Naive thymus-derived CD8-positive, alpha-beta T cell (primary cell): ENCODE results near the gene CFAP74. TPM values are rescaled to one million over a fixed set of nuclear protein-coding genes. Genes with fewer than 3 reads are reported as not detected.
A peak's percentile ranks its signal among the peaks of the same experiment; 100 is the strongest.

Experiments
- ATAC-seq, 2 donors: fragments of 150-1000 bp; cut with Tn5 transposase in 1 of 2; sonication (Bioruptor Pico), chemical (Tn5 transposase) in 1 of 2; 1 replicate in 1 of 2; 2 replicates in 1 of 2; pipeline ENCODE4 v1.10.0; 2021; ENCODE audit warnings: mild to moderate bottlenecking in 2 of 2, moderate library complexity in 2 of 2
- POLR2A ChIA-PET: fragments of 350-600 bp; sonication (Branson Sonifier 250); formaldehyde crosslinking; loops from one replicate; lab custom pipeline; 2021; ENCODE audit warnings: antibody characterized with exemption; lab: Charles Lee
- DNase-seq, 10 donors: peaks; one replicate each; pipeline versions ENCODE4 v3.0.0 to v3.0.0-alpha.2; 2020 to 2022
- H3K27ac Mint-ChIP-seq, 10 donors: one replicate each; pipeline ENCODE4 v1.8.0; 2020 to 2022; ENCODE audit warnings: mild to moderate bottlenecking in 10 of 10, mixed read lengths in 10 of 10, moderate library complexity in 4 of 10, inconsistent platforms in 1 of 10
- H3K27me3 Mint-ChIP-seq, 5 donors: one replicate each; pipeline ENCODE4 v1.8.0; 2021 to 2022; ENCODE audit warnings: mixed read lengths in 5 of 5
- H3K36me3 Mint-ChIP-seq, 3 donors: one replicate each; pipeline ENCODE4 v1.8.0; 2020 to 2022; ENCODE audit warnings: mixed read lengths in 3 of 3, mild to moderate bottlenecking in 2 of 3, inconsistent platforms in 1 of 3
- H3K4me1 Mint-ChIP-seq, 4 donors: one replicate each; pipeline ENCODE4 v1.8.0; 2021 to 2022; ENCODE audit warnings: mixed read lengths in 4 of 4
- H3K4me3 Mint-ChIP-seq, 10 donors: one replicate each; pipeline ENCODE4 v1.8.0; 2020 to 2022; ENCODE audit warnings: mild to moderate bottlenecking in 10 of 10, mixed read lengths in 10 of 10, moderate library complexity in 6 of 10, inconsistent platforms in 1 of 10
- H3K9me3 Mint-ChIP-seq, 9 donors: one replicate each; pipeline ENCODE4 v1.8.0; 2020 to 2022; ENCODE audit warnings: mixed read lengths in 9 of 9, mild to moderate bottlenecking in 3 of 9, inconsistent platforms in 1 of 9, moderate library complexity in 1 of 9
- polyA plus RNA-seq, 3 donors: library from polyadenylated mRNA; unstranded; fragments of 300-500 nt; fragmentation: Illumina TruSeq; gene quantifications; one replicate each; pipeline ENCODE4 v1.2.3, GENCODE V29; 2021
- total RNA-seq, 8 experiments: library from RNA in 2 of 8; stranded (reverse) in 2 of 8; gene quantifications; one replicate each; pipeline ENCODE4 v1.2.3 and lab custom pipeline; 2021 to 2026

Gene CFAP74
- total and polyA plus RNA-seq, 5 experiments from 2014 or later: not detected

- Mint-ChIP-seq H3K36me3 (no peaks in the 10 kb centered on the region), H3K9me3 (no peaks in the 10 kb centered on the region), H3K4me1 (no peaks in the 10 kb centered on the region), H3K4me3 (no peak overlapping the region), H3K27me3 (peaks cover 4 to 29% (median 16%) of the 10 kb centered on the region in 5 donors), H3K27ac (no peak overlapping the region)
- POLR2A ChIA-PET: no interaction called here
- DNase-seq (no peak), ATAC-seq (no peak)
Observed at GRCh38 chr1:2009101-2010053, 5.8 kb upstream of the CFAP74 start.

GRCh38 chr1:2004856-2005255 lies 1.3 kb upstream of the CFAP74 start:
- H3K4me3 Mint-ChIP-seq: no peak overlapping the region
- no peaks in the 10 kb centered on the region for H3K36me3 Mint-ChIP-seq
- POLR2A ChIA-PET: no interaction called here
- no peak for DNase-seq
- H3K27me3 Mint-ChIP-seq: peaks cover 11 to 50% (median 40%) of the 10 kb centered on the region in 5 donors
- no peak overlapping the region for H3K27ac Mint-ChIP-seq
- no peaks in the 10 kb centered on the region for H3K9me3 Mint-ChIP-seq
- peaks cover 0 to 2% (median 0%) of the 10 kb centered on the region in 4 donors for H3K4me1 Mint-ChIP-seq
- no peak for ATAC-seq

- H3K27me3 Mint-ChIP-seq: peaks cover 15 to 57% (median 47%) of the 10 kb centered on the region in 5 donors
- POLR2A ChIA-PET: no interaction called here
- H3K4me1 Mint-ChIP-seq: peaks cover 0 to 2% (median 0%) of the 10 kb centered on the region in 4 donors
- DNase-seq: no peak
- no peak overlapping the region for H3K27ac Mint-ChIP-seq
- no peak overlapping the region for H3K4me3 Mint-ChIP-seq
- no peak for ATAC-seq
- H3K36me3 Mint-ChIP-seq: no peaks in the 10 kb centered on the region
- no peaks in the 10 kb centered on the region for H3K9me3 Mint-ChIP-seq
Observed at GRCh38 chr1:2001773-2002411, 1.7 kb downstream of the CFAP74 start.

DNA sequence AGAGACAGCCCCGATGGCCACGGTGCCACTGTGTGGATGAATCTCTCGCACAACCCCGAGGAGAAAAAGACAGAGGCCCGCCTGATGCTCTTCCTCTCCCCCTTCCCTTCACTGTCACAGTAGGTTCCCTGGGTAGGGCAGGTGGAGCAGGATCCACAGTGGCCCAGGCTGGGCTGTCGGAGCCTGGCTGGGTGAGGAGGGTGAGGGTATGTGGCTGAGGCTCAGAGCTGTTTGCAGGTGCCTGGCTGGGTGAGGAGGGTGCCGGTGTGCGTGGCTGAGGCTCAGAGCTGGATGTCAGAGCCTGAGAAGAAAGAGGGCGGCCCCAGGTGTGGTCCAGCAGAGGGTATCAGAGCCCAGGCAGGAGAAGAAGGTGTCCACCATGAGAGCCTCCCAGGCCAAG lies 2.7 kb downstream of the CFAP74 start:
- POLR2A ChIA-PET: no interaction called here
- H3K36me3 Mint-ChIP-seq: no peaks in the 10 kb centered on the region
- peaks cover 14 to 56% (median 43%) of the 10 kb centered on the region in 5 donors for H3K27me3 Mint-ChIP-seq
- H3K27ac Mint-ChIP-seq: no peak overlapping the region
- ATAC-seq (no peak), DNase-seq (no peak)
- peaks cover 4 to 8% (median 6%) of the 10 kb centered on the region in 4 donors for H3K4me1 Mint-ChIP-seq
- H3K4me3 Mint-ChIP-seq: no peak overlapping the region
- no peaks in the 10 kb centered on the region for H3K9me3 Mint-ChIP-seq

GRCh38 chr1:2000432-2000831 lies 3.2 kb downstream of the CFAP74 start:
- DNase-seq (no peak), ATAC-seq (no peak)
- Mint-ChIP-seq H3K27me3 (peaks cover 14 to 53% (median 41%) of the 10 kb centered on the region in 5 donors), H3K4me3 (no peak overlapping the region), H3K36me3 (no peaks in the 10 kb centered on the region), H3K9me3 (no peaks in the 10 kb centered on the region), H3K27ac (no peak overlapping the region), H3K4me1 (peaks cover 4 to 8% (median 6%) of the 10 kb centered on the region in 4 donors)
- POLR2A ChIA-PET: interaction anchor here (0.6 kb wide), 1 partner anchor 158 kb away, joined by 3 read pairs; no protein-coding TSS in a partner anchor

GRCh38 chr1:1997576-1997975 lies 6.0 kb downstream of the CFAP74 start:
- Mint-ChIP-seq H3K27ac (peak overlapping the region in 1 of 10 donors; percentile 26), H3K36me3 (no peaks in the 10 kb centered on the region), H3K4me3 (no peak overlapping the region), H3K9me3 (no peaks in the 10 kb centered on the region), H3K27me3 (peaks cover 15 to 41% (median 26%) of the 10 kb centered on the region in 5 donors), H3K4me1 (peaks cover 6 to 9% (median 7%) of the 10 kb centered on the region in 4 donors)
- POLR2A ChIA-PET: no interaction called here
- DNase-seq (no peak), ATAC-seq (no peak)

DNA sequence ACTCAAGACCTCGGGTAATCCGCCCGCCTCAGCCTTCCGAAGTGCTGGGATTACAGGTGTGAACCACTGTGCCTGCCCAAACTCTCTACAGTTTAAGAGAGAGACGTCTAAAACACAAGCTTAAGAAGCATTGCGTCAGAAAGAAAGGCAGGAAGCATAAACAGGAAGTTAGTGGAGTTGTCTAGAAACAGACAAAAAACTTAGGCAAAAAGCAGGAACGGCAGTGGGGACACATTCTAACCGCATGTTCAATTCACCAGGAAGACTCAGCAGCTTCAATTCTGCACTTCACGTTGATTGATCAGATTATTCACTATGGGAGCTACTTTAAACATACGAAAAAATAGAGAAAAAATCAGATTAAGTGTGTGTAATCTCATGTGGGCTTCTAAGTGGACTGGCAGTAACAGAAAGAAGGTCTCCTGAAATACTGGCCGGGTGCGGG lies 7.4 kb downstream of the CFAP74 start:
- POLR2A ChIA-PET: no interaction called here

DNA sequence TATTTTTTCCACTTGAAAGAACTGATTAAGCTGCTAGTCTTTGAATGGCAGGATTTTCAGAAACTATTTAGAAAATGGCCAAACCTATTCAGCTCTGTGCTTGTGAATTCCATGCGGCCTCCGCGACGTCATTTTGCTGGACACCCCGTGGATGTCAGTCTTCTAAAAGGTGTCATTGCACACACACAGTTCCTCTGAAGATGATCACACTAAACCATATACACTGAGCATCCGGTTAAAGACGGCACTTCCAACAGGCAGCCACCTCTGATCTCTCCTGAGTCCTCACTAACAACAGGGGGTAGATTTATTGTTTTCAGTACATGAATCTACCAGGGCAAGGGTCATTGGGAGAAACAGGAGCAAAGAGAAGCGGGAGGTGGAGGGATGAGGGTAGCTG lies 9.1 kb downstream of the CFAP74 start:
- peaks cover 8 to 25% (median 12%) of the 10 kb centered on the region in 5 donors for H3K27me3 Mint-ChIP-seq
- peaks cover 6 to 9% (median 7%) of the 10 kb centered on the region in 4 donors for H3K4me1 Mint-ChIP-seq
- H3K4me3 Mint-ChIP-seq: no peak overlapping the region
- POLR2A ChIA-PET: no interaction called here
- DNase-seq (no peak), ATAC-seq (no peak)
- H3K9me3 Mint-ChIP-seq: no peaks in the 10 kb centered on the region
- H3K27ac Mint-ChIP-seq: no peak overlapping the region
- H3K36me3 Mint-ChIP-seq: no peaks in the 10 kb centered on the region

More for the DNA sequence above, 7.4 kb downstream of the CFAP74 start:
- H3K27ac Mint-ChIP-seq: no peak overlapping the region
- no peak overlapping the region for H3K4me3 Mint-ChIP-seq
- peaks cover 8 to 37% (median 19%) of the 10 kb centered on the region in 5 donors for H3K27me3 Mint-ChIP-seq
- H3K4me1 Mint-ChIP-seq: peaks cover 6 to 9% (median 7%) of the 10 kb centered on the region in 4 donors
- no peak for ATAC-seq
- H3K36me3 Mint-ChIP-seq: no peaks in the 10 kb centered on the region
- DNase-seq: no peak
- H3K9me3 Mint-ChIP-seq: no peaks in the 10 kb centered on the region

DNA sequence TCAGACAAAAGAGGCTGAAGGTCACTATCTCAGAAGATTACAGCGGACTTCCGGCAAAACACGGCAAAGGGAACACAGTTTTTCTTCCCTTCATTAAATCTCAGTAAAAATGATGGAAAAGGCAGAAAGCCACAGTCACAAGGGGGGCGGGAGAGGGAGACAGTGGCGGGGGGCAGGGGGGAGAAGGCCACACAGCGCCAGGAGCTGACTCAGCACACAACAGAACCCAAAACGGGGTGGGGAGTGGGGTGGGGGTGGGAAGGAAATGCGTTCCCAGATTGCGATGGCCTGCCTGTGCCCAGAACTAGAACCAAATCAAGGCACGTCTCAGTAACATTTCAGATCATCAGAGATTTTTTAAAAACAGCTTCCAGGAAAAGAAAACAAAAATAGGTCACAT lies 13.4 kb downstream of the CFAP74 start:
- no peaks in the 10 kb centered on the region for H3K9me3 Mint-ChIP-seq
- peaks cover 3 to 11% (median 4%) of the 10 kb centered on the region in 4 donors for H3K4me1 Mint-ChIP-seq
- DNase-seq (no peak), ATAC-seq (no peak)
- no peak overlapping the region for H3K27ac Mint-ChIP-seq
- H3K27me3 Mint-ChIP-seq: peaks cover 0 to 31% (median 2%) of the 10 kb centered on the region in 5 donors
- H3K36me3 Mint-ChIP-seq: no peaks in the 10 kb centered on the region
- POLR2A ChIA-PET: no interaction called here
- H3K4me3 Mint-ChIP-seq: no peak overlapping the region

DNA sequence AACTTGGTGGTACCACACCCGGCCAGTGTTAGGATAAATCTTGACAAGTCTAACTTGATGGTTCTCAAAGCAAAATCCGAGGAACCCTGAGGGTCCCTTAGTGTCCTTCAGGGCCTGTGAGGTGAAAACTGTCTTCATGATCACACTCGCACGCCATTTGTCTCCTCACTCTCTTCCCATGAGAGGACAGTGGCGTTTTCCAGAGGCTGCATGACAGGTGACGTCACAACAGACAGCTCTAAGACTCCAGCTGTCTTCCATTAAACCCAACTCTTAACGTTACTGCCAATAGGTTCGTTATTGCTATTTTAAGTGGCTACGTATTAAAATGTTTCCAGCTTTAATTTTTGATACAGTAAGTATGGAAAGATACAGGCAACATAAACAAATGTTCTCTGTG lies 13.8 kb downstream of the CFAP74 start:
- POLR2A ChIA-PET: no interaction called here
- Mint-ChIP-seq H3K36me3 (no peaks in the 10 kb centered on the region), H3K27ac (peak overlapping the region in 1 of 10 donors; percentile 13), H3K4me3 (no peak overlapping the region), H3K9me3 (no peaks in the 10 kb centered on the region), H3K4me1 (peaks cover 3 to 11% (median 4%) of the 10 kb centered on the region in 4 donors), H3K27me3 (peaks cover 0 to 29% (median 2%) of the 10 kb centered on the region in 5 donors)
- DNase-seq: no peak
- ATAC-seq: no peak

DNA sequence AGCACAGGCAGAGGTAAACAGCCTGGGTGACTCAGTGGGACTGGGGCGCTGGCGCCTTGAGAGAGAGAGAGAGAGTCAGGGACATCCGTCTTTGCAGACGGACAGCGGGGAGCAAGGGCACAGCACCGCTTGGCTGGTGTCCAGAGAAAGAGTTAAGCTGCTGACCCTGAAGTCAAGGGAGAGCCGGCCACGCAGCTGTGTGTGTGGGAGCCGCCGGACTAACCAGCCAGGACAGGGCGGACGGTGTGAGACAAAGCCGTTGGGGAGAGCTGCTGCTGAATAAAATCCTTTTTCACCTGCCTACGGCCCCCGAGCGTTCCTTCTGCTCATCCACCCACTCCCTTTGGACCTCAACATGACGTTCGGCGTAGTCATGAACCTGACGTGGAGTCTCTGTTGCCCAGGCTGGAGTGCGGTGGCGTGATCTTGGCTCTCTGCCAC lies 14.5 kb downstream of the CFAP74 start:
- H3K4me3 Mint-ChIP-seq: peak overlapping the region in 1 of 10 donors; percentile 25
- POLR2A ChIA-PET: no interaction called here
- DNase-seq (no peak), ATAC-seq (no peak)
- no peaks in the 10 kb centered on the region for H3K9me3 Mint-ChIP-seq
- no peak overlapping the region for H3K27ac Mint-ChIP-seq
- H3K27me3 Mint-ChIP-seq: peaks cover 0 to 29% (median 2%) of the 10 kb centered on the region in 5 donors
- H3K4me1 Mint-ChIP-seq: peaks cover 0 to 11% (median 3%) of the 10 kb centered on the region in 4 donors
- no peaks in the 10 kb centered on the region for H3K36me3 Mint-ChIP-seq

- Mint-ChIP-seq H3K9me3 (no peaks in the 10 kb centered on the region), H3K36me3 (no peaks in the 10 kb centered on the region), H3K27ac (peak overlapping the region in 1 of 10 donors; percentile 29), H3K4me1 (peaks cover 0 to 11% (median 3%) of the 10 kb centered on the region in 4 donors), H3K27me3 (peaks cover 0 to 29% (median 2%) of the 10 kb centered on the region in 5 donors), H3K4me3 (peak overlapping the region in 2 of 10 donors; percentile 25 to 30)
- DNase-seq (no peak), ATAC-seq (no peak)
- POLR2A ChIA-PET: no interaction called here
Observed at GRCh38 chr1:1988061-1988945, 15.3 kb downstream of the CFAP74 start.
